NB4 (cell line): ENCODE results near the gene IL5RA.
A peak's percentile ranks its signal among the peaks of the same experiment; 100 is the strongest.

ENCODE experiments used
- DNase-seq: peaks from one replicate; pipeline ENCODE4 v3.0.0; 2010; ENCODE audit warnings: low read depth
- H3K4me3 ChIP-seq: one replicate; pipeline ENCODE4 v1.5.1; 2011; ENCODE audit warnings: mild to moderate bottlenecking, low read depth, low read length, moderate library complexity
- CTCF ChIP-seq: IDR thresholded peaks from one replicate; pipeline ENCODE4 v1.5.1; 2012; ENCODE audit warnings: low read depth, low read length
- MYC ChIP-seq: IDR thresholded peaks from 2 replicates; pipeline ENCODE4 v1.6.1; 2011; ENCODE audit warnings: low read depth, low read length
- POLR2A ChIP-seq: IDR thresholded peaks from 2 replicates; pipeline ENCODE4 v1.6.1; 2011; ENCODE audit warnings: mild to moderate bottlenecking; ENCODE audit not compliant: insufficient read length; ENCODE audit errors: extremely low read depth
- TF ChIP-seq, protein P1 (sequence below): IDR thresholded peaks from 2 replicates; pipeline ENCODE4 v1.6.1; 2011; ENCODE audit warnings: low read depth, low read length

The IL5RA gene

GRCh38 chr3:3087716-3088465 lies 22.3 kb downstream of the IL5RA start:
- DNase-seq = no peak
- TF ChIP-seq POLR2A (no peak), CTCF (no peak), MYC (no peak)
- TF ChIP-seq, protein P1, sequence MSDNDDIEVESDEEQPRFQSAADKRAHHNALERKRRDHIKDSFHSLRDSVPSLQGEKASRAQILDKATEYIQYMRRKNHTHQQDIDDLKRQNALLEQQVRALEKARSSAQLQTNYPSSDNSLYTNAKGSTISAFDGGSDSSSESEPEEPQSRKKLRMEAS = no peak
- no peak overlapping the region for H3K4me3 ChIP-seq

DNA sequence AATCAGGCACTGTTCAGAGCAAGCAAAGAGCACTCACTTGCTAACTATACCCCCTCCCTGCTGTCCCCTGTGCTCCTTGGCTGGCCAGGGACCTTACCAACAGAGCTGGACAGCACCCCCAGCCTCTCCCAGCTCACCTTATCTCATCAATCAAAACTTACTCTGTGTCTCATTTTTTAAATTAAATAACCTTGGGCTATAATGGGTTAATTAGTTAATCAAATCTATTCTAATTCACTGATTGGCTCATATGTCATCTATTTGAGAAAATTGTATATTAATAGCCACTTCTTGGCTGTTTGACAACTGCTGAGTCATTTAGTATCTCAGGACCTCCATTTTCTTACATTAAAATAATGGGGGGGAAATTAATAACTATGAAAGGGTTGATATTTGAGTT lies 22.9 kb downstream of the IL5RA start:
- no peak overlapping the region for H3K4me3 ChIP-seq
- DNase-seq = no peak
- TF ChIP-seq MYC (no peak), POLR2A (no peak), CTCF (no peak)
- TF ChIP-seq, protein P1 = no peak

- DNase-seq = peak; percentile 12
- TF ChIP-seq MYC = no peak
- no peak for TF ChIP-seq CTCF
- TF ChIP-seq, protein P1 = no peak
- TF ChIP-seq POLR2A = no peak
Measured at GRCh38 chr3:3086239-3086638, 23.9 kb downstream of the IL5RA start.

DNA sequence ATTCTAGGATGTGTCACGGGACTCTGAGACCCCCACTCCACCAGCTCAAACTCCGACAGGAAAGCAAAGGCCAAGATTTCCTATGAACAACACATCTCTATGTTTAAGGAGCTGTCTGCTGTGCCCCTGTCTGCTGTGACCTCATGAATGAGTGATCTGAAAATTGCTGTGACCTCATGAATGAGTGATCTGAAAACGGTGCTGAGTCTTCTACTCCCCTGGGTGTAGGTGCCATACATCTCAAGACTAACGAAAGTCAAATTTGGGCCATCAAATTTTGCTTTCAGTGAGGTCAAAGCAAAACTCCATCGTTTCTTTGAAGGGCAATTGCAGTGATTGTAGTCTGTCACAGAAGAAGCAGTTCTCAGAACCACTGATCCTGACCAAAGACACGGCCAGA lies 24.4 kb downstream of the IL5RA start:
- H3K4me3 ChIP-seq = no peak overlapping the region
- TF ChIP-seq CTCF (no peak), POLR2A (no peak), MYC (no peak)
- TF ChIP-seq, protein P1 = no peak
- DNase-seq = no peak

More at GRCh38 chr3:3086239-3086638, 23.9 kb downstream of the IL5RA start:
- H3K4me3 ChIP-seq = no peak overlapping the region

DNA sequence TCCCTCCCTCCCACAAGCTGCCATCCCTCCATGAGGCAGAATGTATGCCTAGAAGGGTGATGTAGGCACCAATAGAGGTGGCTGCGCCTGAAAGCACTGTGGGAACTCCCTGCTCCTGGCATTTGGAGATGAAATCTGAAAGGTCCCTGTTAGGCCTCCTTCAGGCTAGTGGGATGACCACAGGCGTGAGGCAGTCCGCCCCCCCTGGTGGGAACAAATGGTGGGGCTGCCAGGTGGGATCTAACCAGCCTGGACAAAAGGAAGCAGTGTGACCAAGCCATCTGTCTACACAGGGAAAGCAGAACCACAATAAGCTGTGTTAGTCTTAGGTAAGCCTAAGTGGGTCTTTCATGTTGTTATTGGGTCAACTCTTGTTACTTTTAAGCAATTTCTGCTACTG lies 25.3 kb downstream of the IL5RA start:
- no peak for TF ChIP-seq POLR2A
- TF ChIP-seq, protein P1 = no peak
- TF ChIP-seq MYC = no peak
- TF ChIP-seq CTCF = no peak
- DNase-seq = no peak
- no peak overlapping the region for H3K4me3 ChIP-seq
